ENCODE data around the gene SLC7A7. TPM values are rescaled to one million over a fixed set of nuclear protein-coding genes. Genes with fewer than 3 reads are reported as not detected.

Gene SLC7A7
- total and polyA plus RNA-seq, 9 of the 15 experiments (the other 6 are each of a cell fraction or from before 2014, with no cell fraction given): 0.07 to 0.68 (median 0.41) TPM

DNA sequence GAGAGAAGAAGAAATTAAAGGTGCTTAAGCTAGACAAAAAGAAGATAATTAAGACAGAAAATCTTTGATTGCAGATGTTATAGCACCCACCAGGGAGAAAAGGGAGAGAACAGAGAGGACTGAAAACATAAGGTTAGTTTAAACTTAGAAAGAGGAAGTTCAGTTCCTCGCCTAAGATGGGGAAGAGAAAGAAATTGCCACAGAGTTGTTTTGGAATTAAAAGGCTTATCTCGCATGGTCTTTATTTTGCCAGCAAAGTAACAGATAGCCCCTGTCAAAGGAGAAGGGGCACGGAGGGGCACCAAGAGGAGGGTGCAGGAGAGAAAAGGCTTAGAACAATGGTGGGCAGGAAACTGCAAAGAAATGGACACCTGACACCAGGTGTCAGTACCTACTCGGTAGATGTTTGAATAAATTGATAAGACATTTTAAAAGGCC lies 66.6 kb downstream of the SLC7A7 start (continued):
- 0 out of 2 replicates have a peak, but pooled peaks have one; percentile 7 for TF ChIP-seq REST (IDR thresholded peaks at IDR 0.05; ENCODE audit: borderline replicate concordance)
- no peak for TF ChIP-seq REST (CRISPR knock-in tag; IDR thresholded peaks at IDR 0.05; ENCODE audit: low read depth)
- TF ChIP-seq ZEB2 (IDR thresholded peaks at IDR 0.05): peak; percentile 40; the same call in 1 of the 2 replicates
- TF ChIP-seq SPI1 (IDR thresholded peaks at IDR 0.05; ENCODE audit: borderline replicate concordance, low read depth, low read length): peak; percentile 73
- TF ChIP-seq SMARCA4 (IDR thresholded peaks at IDR 0.05): peak; percentile 52; the same call in 1 of the 2 replicates
- TF ChIP-seq MCM2 (IDR thresholded peaks at IDR 0.05; ENCODE audit: low read depth): no peak
- TF ChIP-seq CEBPB (tag; IDR thresholded peaks at IDR 0.05): peak; percentile 63
- peak; percentile 80; the same call in 1 of the 2 replicates for TF ChIP-seq SMARCE1 (IDR thresholded peaks at IDR 0.05)
- TF ChIP-seq CEBPG (CRISPR knock-in tag; IDR thresholded peaks at IDR 0.05): no peak
- TF ChIP-seq CEBPG (tag; conservative IDR thresholded peaks at IDR 0.05 in 1 of 2, IDR thresholded peaks at IDR 0.05 in 1 of 2): peak in 1 of 2 experiments; percentile 47; a peak in 1 of 4 replicates
